Duodenal mucosa (tissue), 2 donors: Measurements from ENCODE around the gene STX8.
"Not testable (repeated sequence)": the region's sequence is repeated elsewhere in the genome, so short reads cannot be mapped to it uniquely, and the experiment has no call there.

Experiments used
- H3K27ac ChIP-seq: one replicate; pipeline ENCODE4 v1.7.0; 2013; ENCODE audit warnings: low read depth, low read length
- H3K27me3 ChIP-seq, 2 donors: one replicate each; pipeline ENCODE4 v1.7.0; 2013; ENCODE audit warnings: low read length in 2 of 2, control low read depth in 1 of 2; ENCODE audit not compliant: insufficient read depth in 2 of 2, control insufficient read depth in 1 of 2
- H3K36me3 ChIP-seq, 2 donors: one replicate each; pipeline ENCODE4 v1.7.0; 2013; ENCODE audit warnings: low read length in 2 of 2, control low read depth in 1 of 2; ENCODE audit not compliant: insufficient read depth in 2 of 2, control insufficient read depth in 1 of 2
- H3K4me1 ChIP-seq, 2 donors: one replicate each; pipeline ENCODE4 v1.7.0; 2013; ENCODE audit warnings: low read length in 2 of 2, control low read depth in 1 of 2; ENCODE audit not compliant: insufficient read depth in 2 of 2, control insufficient read depth in 1 of 2
- H3K4me3 ChIP-seq, 2 donors: one replicate each; pipeline ENCODE4 v1.7.0; 2013; ENCODE audit warnings: low read length in 2 of 2, low read depth in 1 of 2
- H3K9ac ChIP-seq, 2 donors: one replicate each; pipeline ENCODE4 v1.7.0; 2013; ENCODE audit warnings: low read length in 2 of 2, low read depth in 1 of 2
- H3K9me3 ChIP-seq, 2 donors: one replicate each; pipeline ENCODE4 v1.7.0; 2013; ENCODE audit warnings: low read length in 2 of 2, control low read depth in 1 of 2; ENCODE audit not compliant: control insufficient read depth in 1 of 2

STX8 gene

GRCh38 chr17:9383826-9384225 is 191.8 kb downstream of the STX8 start:
- peaks cover 0 to under 1% of the 10 kb centered on the region in 2 donors for H3K4me1 ChIP-seq
- H3K9ac ChIP-seq, result no peak overlapping the region
- no peak overlapping the region for H3K27ac ChIP-seq
- no peak overlapping the region for H3K4me3 ChIP-seq
- no peaks in the 10 kb centered on the region for H3K36me3 ChIP-seq
- no peaks in the 10 kb centered on the region for H3K9me3 ChIP-seq
- no peaks in the 10 kb centered on the region for H3K27me3 ChIP-seq

DNA sequence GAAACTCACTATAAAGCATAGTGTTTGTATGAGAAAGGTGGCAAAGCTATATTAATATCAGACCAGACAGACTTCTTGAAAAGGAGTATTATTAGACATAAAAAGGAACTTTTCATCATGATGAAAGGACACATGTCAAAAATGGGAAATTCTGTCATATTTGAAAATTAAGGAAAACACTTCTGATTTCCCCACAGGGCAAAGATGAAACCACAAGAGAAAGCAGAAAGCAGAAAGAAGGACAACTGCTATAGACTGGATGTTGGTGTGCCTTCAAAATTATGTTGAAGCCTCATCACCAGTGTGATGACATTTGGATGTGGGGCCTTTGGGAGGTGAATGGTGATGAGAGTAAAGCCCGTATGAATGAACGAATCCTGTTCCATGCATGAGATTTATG is 193.0 kb downstream of the STX8 start:
- Histone ChIP-seq H3K27ac (no peak overlapping the region), H3K4me1 (no peaks in the 10 kb centered on the region), H3K4me3 (no peak overlapping the region), H3K36me3 (no peaks in the 10 kb centered on the region), H3K9me3 (no peaks in the 10 kb centered on the region), H3K9ac (no peak overlapping the region), H3K27me3 (no peaks in the 10 kb centered on the region)

DNA sequence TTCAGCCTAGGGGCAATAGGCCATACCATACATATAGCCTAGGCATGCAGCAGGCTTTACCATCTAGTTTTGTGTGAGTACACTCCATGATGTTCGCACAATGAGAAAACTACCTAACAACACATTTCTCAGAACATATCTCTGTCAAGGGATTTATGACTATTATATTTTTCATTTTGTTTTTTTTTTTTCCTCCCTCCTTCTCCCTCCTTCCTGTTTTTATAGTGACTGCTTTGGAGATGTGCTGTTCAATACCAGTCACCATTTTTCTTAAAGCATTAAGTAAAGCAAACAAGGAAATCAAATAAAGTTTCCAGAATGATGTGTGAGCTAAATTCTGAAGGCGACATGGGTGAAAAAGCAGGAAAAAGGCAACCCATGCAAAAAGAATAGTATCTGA is 194.6 kb downstream of the STX8 start:
- H3K4me1 ChIP-seq, result no peaks in the 10 kb centered on the region
- H3K27me3 ChIP-seq, result no peaks in the 10 kb centered on the region
- H3K9ac ChIP-seq, result no peak overlapping the region
- H3K36me3 ChIP-seq, result no peaks in the 10 kb centered on the region
- no peak overlapping the region for H3K27ac ChIP-seq
- H3K4me3 ChIP-seq, result no peak overlapping the region
- H3K9me3 ChIP-seq, result peaks cover 0 to 3% of the 10 kb centered on the region in 2 donors

DNA sequence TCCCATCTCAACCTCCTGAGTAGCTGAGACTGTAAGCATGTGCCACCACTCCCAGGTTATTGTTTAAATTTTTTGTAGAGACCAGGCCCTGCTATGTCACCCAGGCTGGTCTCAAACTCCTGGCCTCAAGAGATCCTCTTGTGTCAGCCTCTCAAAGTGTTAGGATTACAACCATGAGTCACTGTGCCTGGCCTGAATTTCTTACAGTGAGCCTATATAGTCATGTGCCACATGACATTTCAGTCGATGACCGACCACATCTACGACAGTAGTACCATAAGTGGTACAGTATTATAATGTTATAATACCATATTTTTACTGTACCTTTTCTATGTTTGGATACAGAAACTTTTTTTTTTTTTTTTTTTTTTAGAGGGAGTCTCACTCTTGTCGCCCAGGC is 195.3 kb downstream of the STX8 start:
- H3K9ac ChIP-seq, result no peak overlapping the region
- no peak overlapping the region for H3K27ac ChIP-seq
- no peaks in the 10 kb centered on the region for H3K36me3 ChIP-seq

DNA sequence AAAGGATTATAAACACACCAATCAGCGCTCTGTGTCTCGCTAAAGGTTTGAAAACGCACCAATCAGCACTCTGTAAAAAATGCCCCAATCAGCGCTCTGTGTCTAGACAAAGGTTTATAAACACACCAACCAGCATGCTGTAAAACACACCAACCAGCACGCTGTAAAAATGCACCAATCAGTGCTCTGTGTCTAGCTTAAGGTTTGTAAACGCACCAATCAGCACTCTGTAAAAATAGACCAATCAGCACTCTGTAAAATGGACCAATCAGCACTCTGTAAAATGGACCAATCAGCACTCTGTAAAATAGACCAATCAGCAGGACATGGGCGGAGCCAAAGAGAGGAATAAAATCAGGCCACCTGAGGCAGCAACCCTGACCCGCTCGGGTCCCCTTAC is 199.4 kb downstream of the STX8 start:
- not testable (repeated sequence) for H3K4me1 ChIP-seq, H3K4me3 ChIP-seq, H3K36me3 ChIP-seq, H3K9me3 ChIP-seq, H3K27me3 ChIP-seq, H3K27ac ChIP-seq, H3K9ac ChIP-seq

More for the DNA sequence above, 195.3 kb downstream of the STX8 start:
- peaks cover 0 to 5% of the 10 kb centered on the region in 2 donors for H3K9me3 ChIP-seq
- H3K27me3 ChIP-seq, result no peaks in the 10 kb centered on the region
- H3K4me1 ChIP-seq, result no peaks in the 10 kb centered on the region
- no peak overlapping the region for H3K4me3 ChIP-seq

DNA sequence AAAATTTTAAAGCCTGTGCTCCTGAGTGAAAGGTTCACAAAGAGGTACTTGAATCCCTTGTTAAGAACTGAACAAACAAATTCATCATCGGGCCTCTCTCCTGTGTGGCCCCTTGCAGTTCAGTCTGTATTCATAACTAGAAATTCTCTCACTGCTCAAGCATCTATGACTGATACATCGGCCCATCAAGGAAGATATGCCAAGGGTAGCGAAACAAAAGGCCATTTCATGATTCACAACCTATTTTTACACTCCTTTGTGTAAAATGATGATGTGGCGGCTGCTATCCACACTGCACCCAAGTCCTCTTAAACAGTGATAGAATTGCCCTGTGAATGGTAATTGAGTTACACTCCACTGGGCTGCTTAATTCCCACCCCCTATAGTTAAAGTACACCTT is 204.6 kb downstream of the STX8 start:
- H3K4me1 ChIP-seq, result no peaks in the 10 kb centered on the region
- H3K27me3 ChIP-seq, result no peaks in the 10 kb centered on the region
- H3K27ac ChIP-seq, result no peak overlapping the region
- no peak overlapping the region for H3K4me3 ChIP-seq
- H3K9ac ChIP-seq, result no peak overlapping the region
- peaks cover 0 to 2% of the 10 kb centered on the region in 2 donors for H3K9me3 ChIP-seq
- H3K36me3 ChIP-seq, result no peaks in the 10 kb centered on the region

- Histone ChIP-seq H3K27me3 (no peaks in the 10 kb centered on the region), H3K9ac (no peak overlapping the region), H3K36me3 (no peaks in the 10 kb centered on the region), H3K27ac (no peak overlapping the region), H3K4me1 (no peaks in the 10 kb centered on the region), H3K4me3 (no peak overlapping the region), H3K9me3 (no peaks in the 10 kb centered on the region)
Measured at GRCh38 chr17:9370467-9370866, 205.2 kb downstream of the STX8 start.

- Histone ChIP-seq H3K36me3 (no peaks in the 10 kb centered on the region), H3K27me3 (no peaks in the 10 kb centered on the region), H3K4me3 (no peak overlapping the region), H3K9ac (no peak overlapping the region), H3K9me3 (no peaks in the 10 kb centered on the region), H3K4me1 (peaks cover 0 to 6% of the 10 kb centered on the region in 2 donors), H3K27ac (no peak overlapping the region)
Measured at GRCh38 chr17:9368631-9369030, 207.0 kb downstream of the STX8 start.

DNA sequence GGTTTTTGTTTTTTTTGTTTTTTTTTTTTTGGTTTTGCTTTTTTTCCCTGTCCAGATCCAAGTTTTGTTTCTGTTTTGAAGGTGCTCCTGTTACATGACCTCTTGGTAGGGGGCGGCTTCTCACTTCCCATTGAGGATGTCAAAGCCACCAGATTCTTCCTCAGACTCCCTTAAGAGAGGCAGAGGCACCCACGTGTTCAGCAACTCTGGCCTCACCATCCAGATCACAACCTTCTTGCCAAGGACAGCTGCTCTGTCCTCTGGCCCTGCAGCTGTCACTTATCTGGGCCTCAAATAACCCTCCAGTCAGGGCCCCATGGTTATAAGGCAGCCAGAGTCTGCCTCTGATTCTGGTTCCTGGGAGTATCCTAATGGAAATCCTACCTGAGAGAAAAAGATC is 208.5 kb downstream of the STX8 start:
- Histone ChIP-seq H3K9ac (no peak overlapping the region), H3K9me3 (no peaks in the 10 kb centered on the region), H3K27me3 (no peaks in the 10 kb centered on the region), H3K4me3 (no peak overlapping the region), H3K36me3 (no peaks in the 10 kb centered on the region), H3K4me1 (peaks cover 0 to 6% of the 10 kb centered on the region in 2 donors), H3K27ac (no peak overlapping the region)

DNA sequence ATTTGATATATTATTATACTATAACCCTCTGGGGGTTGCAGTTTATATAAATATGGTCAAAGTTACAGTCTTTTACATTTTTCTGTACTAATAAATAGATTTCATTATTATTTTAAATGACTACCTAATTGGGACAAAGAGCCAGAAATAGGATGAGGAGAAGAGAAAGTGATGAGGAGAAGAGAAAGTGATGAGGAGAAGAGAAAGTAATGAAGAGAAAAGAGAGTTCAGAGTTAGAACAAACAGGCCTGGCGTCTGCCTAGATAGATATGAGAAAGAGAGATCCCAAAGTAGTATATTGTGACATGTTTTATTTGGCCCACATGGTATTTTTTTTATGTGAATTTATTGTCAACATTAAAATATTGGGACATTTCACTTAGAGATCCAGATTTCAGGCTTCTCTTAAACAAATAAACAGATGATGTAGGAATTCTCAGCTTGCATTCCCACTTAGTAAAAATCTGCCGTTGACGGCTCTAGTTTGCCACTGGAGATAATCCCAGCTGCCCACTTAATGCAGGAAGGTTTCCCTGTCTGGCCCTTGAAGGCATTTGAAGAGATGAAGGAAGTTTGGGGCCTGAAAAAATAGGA is 210.7 kb downstream of the STX8 start:
- Histone ChIP-seq H3K36me3 (no peaks in the 10 kb centered on the region), H3K9me3 (no peaks in the 10 kb centered on the region), H3K27ac (no peak overlapping the region), H3K9ac (no peak overlapping the region), H3K4me1 (peaks cover 0 to 6% of the 10 kb centered on the region in 2 donors), H3K4me3 (no peak overlapping the region), H3K27me3 (no peaks in the 10 kb centered on the region)
